GM12891 (cell line): ENCODE measurements around the gene RUNX1.

Experiments used
- POLR2A ChIP-seq: IDR thresholded peaks from 2 replicates; pipeline ENCODE4 v1.6.1; 2011; ENCODE audit warnings: low read depth, low read length, control low read depth
- POLR2AphosphoS5 ChIP-seq: IDR thresholded peaks from 2 replicates; pipeline ENCODE4 v1.6.1; 2011; ENCODE audit warnings: low read depth, low read length, control low read depth

GRCh38 chr21:34960687-34961086 is 88.4 kb downstream of the RUNX1 start:
- no peak for TF ChIP-seq POLR2A
- TF ChIP-seq POLR2AphosphoS5: no peak
